Gastroesophageal sphincter (tissue), 4 donors: ENCODE measurements around the gene ARCN1. TPM values are rescaled to one million over a fixed set of nuclear protein-coding genes. Genes with fewer than 3 reads are reported as not detected.

ENCODE experiments used
- ATAC-seq: fragments of 150-250 bp; one replicate; pipeline ENCODE4 v1.9.1; 2016; ENCODE audit warnings: mild to moderate bottlenecking, moderate library complexity
- H3K27ac ChIP-seq, 4 donors: fragments of 200-600 bp; sonication (generic) in 3 of 4; 1 replicate in 3 of 4; 2 replicates in 1 of 4; pipeline ENCODE4 v1.5.1; 2016 to 2019
- H3K27me3 ChIP-seq: fragments of 200-600 bp; sonication (generic); one replicate; pipeline ENCODE4 v1.5.1; 2019
- H3K36me3 ChIP-seq, 2 donors: fragments of 200-600 bp; sonication (generic); one replicate each; pipeline ENCODE4 v1.5.1; 2019; ENCODE audit warnings: control low read depth in 1 of 2
- H3K4me1 ChIP-seq, 3 donors: fragments of 200-600 bp; sonication (generic); 1 replicate in 2 of 3; 2 replicates in 1 of 3; pipeline ENCODE4 v1.5.1; 2016 to 2019; ENCODE audit warnings: control low read depth in 2 of 3
- H3K4me3 ChIP-seq, 2 donors: fragments of 200-600 bp; sonication (generic); one replicate each; pipeline ENCODE4 v1.5.1; 2019; ENCODE audit warnings: mild to moderate bottlenecking in 1 of 2, moderate library complexity in 1 of 2
- H3K9me3 ChIP-seq, 3 donors: fragments of 200-600 bp; sonication (generic); one replicate each; pipeline ENCODE4 v1.5.1; 2017 to 2019; ENCODE audit warnings: control low read depth in 2 of 3
- EP300 ChIP-seq: sonication (generic); formaldehyde crosslinking; IDR thresholded peaks from one replicate; pipeline ENCODE4 v1.6.1; 2017; ENCODE audit warnings: antibody characterized with exemption, mild to moderate bottlenecking
- POLR2A ChIP-seq, 2 donors: fragments of 450-650 bp; IDR thresholded peaks; one replicate each; pipeline ENCODE4 v1.6.1; 2017; ENCODE audit warnings: antibody characterized with exemption in 2 of 2, mild to moderate bottlenecking in 2 of 2, moderate library complexity in 1 of 2
- POLR2AphosphoS5 ChIP-seq: sonication (generic); formaldehyde crosslinking; IDR thresholded peaks from one replicate; pipeline ENCODE4 v1.6.1; 2017; ENCODE audit warnings: antibody characterized with exemption
- WGBS, 2 donors: methylation state at CpG; one replicate each; pipeline ENCODE4 v1.1.5; 2018; ENCODE audit warnings: low coverage in 1 of 2; 5-methylcytosine and 5-hydroxymethylcytosine counted together
- total RNA-seq, 4 donors: library from RNA; depleted of rRNA; stranded (reverse); fragments of >200 nt; gene quantifications; one replicate each; pipeline ENCODE4 v1.1.0, GENCODE V29; 2016
- TF ChIP-seq, protein P1 (sequence below), 4 experiments: fragments of 200-600 bp in 2 of 4; fragments of 450-650 bp in 2 of 4; sonication (generic) in 1 of 4; IDR thresholded peaks; one replicate each; pipeline ENCODE4 v1.5.1; 2017 to 2019; ENCODE audit warnings: antibody characterized with exemption in 4 of 4, mild to moderate bottlenecking in 2 of 4, moderate library complexity in 2 of 4

Gene ARCN1
- 100 to 1,000 TPM in 3 of 4 donors, 10 to 100 TPM in 1; 84.9 to 141 (median 128) TPM for total RNA-seq

DNA sequence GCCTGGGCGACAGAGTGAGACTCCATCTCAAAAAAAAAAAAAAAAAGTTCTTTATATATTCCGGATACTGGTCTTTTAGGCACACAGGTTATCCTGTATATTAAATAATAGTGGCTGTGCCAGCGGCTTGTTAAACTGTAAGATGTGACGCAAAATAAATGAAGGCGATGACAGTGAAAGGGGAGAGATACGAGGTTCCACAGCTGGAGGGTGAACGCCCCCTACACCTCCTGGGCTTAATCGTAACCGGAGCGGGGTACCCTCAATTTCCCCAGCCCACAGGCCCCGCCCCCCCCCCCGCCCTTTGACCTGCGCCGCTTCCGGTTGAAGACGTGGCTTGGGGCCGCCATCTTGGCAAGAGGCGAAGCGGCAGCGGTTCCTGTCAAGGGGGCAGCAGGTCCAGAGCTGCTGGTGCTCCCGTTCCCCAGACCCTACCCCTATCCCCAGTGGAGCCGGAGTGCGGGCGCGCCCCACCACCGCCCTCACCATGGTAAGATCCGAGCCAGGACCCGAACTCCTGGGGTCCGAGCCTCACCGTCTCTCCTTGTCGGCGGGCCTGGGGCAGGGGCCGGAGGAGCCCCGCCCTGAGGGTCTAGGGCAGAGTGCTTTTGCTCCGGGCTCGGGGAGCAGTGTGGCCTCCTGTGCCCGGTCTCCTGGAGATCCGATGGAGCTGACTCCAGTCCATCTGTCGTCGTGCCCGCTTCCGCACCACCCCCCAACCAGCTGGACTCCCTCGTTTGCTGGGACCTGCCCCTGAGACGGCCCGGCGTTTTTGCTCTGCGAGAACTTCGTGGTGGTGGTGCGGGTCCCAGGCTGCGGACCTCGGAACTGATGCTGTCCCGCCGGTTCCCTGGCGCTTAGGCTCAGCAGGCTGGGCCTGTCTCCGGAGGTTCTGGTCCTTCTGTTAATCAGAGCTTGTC is at the start of gene ARCN1:
TSS of gene ARCN1 (plus strand) at position 349 of the 920 bp plus-strand sequence. CDS start at position 488, 139 bp downstream.
- Histone ChIP-seq H3K9me3 (no peaks in the 10 kb centered on the region), H3K36me3 (no peaks in the 10 kb centered on the region), H3K27me3 (no peaks in the 10 kb centered on the region), H3K4me3 (peak within 1 kb of the TSS; percentile 85 to 98), H3K4me1 (peaks cover 0 to 52% (median 26%) of the 10 kb centered on the region in 3 donors), H3K27ac (peak within 1 kb of the TSS; percentile 97 to 99 (median 98))
- WGBS, 2 donors: 0% methylated on average over 4 to 12 of the region's 55 CpGs
- peak; percentile 72 for TF ChIP-seq POLR2AphosphoS5
- TF ChIP-seq POLR2A (IDR thresholded peaks at IDR 0.05): peak in 1 of 2 donors; percentile 39
- TF ChIP-seq, protein P1, sequence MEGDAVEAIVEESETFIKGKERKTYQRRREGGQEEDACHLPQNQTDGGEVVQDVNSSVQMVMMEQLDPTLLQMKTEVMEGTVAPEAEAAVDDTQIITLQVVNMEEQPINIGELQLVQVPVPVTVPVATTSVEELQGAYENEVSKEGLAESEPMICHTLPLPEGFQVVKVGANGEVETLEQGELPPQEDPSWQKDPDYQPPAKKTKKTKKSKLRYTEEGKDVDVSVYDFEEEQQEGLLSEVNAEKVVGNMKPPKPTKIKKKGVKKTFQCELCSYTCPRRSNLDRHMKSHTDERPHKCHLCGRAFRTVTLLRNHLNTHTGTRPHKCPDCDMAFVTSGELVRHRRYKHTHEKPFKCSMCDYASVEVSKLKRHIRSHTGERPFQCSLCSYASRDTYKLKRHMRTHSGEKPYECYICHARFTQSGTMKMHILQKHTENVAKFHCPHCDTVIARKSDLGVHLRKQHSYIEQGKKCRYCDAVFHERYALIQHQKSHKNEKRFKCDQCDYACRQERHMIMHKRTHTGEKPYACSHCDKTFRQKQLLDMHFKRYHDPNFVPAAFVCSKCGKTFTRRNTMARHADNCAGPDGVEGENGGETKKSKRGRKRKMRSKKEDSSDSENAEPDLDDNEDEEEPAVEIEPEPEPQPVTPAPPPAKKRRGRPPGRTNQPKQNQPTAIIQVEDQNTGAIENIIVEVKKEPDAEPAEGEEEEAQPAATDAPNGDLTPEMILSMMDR (IDR thresholded peaks at IDR 0.05): no peak
- no peak for TF ChIP-seq EP300
- ATAC-seq: peak; percentile 86

DNA sequence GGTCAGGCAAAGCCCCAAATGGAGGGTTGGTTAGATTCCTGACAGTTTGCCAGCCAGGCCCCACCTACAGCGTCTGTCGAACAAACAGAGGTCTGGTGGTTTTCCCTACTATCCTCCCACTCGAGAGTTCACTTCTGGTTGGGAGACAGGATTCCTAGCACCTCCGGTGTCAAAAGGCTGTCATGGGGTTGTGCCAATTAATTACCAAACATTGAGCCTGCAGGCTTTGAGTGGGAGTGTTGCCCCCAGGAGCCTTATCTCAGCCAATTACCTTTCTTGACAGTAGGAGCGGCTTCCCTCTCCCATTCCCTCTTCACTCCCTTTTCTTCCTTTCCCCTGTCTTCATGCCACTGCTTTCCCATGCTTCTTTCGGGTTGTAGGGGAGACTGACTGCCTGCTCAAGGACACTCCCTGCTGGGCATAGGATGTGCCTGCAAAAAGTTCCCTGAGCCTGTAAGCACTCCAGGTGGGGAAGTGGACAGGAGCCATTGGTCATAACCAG is 49.6 kb upstream of the ARCN1 start:
- 36 to 44% methylated on average over 5 to 6 of the region's 6 CpGs for WGBS, 2 donors

DNA sequence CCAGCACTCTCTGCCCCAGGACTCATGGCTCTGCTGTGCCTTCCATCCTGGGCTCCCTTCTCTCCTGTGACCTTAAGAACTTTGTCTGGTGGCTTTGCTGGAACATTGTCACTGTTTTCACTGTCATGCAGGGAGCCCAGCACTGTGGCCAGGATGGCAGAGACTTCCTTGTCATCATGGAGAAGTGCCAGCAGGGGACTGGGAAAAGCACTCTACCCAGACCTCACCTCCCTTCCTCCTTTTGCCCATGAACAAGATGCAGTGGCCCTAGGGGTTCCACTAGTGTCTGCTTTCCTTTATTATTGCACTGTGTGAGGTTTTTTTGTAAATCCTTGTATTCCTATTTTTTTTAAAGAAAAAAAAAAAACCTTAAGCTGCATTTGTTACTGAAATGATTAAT is 47.9 kb upstream of the ARCN1 start:
- Histone ChIP-seq H3K9me3 (no peaks in the 10 kb centered on the region), H3K36me3 (peaks cover 0 to 61% of the 10 kb centered on the region in 2 donors), H3K4me1 (peaks cover 0 to 19% (median 0%) of the 10 kb centered on the region in 3 donors), H3K4me3 (no peak overlapping the region), H3K27ac (no peak overlapping the region), H3K27me3 (no peaks in the 10 kb centered on the region)
- TF ChIP-seq, protein P1 (IDR thresholded peaks at IDR 0.05): no peak
- TF ChIP-seq POLR2AphosphoS5: no peak
- TF ChIP-seq EP300: no peak
- TF ChIP-seq POLR2A (IDR thresholded peaks at IDR 0.05): no peak
- no peak for ATAC-seq

More for the DNA sequence above, 49.6 kb upstream of the ARCN1 start:
- no peak for TF ChIP-seq POLR2A (IDR thresholded peaks at IDR 0.05)
- TF ChIP-seq, protein P1 (IDR thresholded peaks at IDR 0.05): peak in 1 of 4 experiments; percentile 30
- H3K36me3 ChIP-seq: peaks cover 0 to 77% of the 10 kb centered on the region in 2 donors
- no peaks in the 10 kb centered on the region for H3K27me3 ChIP-seq
- peak overlapping the region in 2 of 4 donors; percentile 31 to 53 for H3K27ac ChIP-seq
- H3K9me3 ChIP-seq: no peaks in the 10 kb centered on the region
- peaks cover 0 to 9% (median 0%) of the 10 kb centered on the region in 3 donors for H3K4me1 ChIP-seq
- no peak for ATAC-seq
- H3K4me3 ChIP-seq: no peak overlapping the region

DNA sequence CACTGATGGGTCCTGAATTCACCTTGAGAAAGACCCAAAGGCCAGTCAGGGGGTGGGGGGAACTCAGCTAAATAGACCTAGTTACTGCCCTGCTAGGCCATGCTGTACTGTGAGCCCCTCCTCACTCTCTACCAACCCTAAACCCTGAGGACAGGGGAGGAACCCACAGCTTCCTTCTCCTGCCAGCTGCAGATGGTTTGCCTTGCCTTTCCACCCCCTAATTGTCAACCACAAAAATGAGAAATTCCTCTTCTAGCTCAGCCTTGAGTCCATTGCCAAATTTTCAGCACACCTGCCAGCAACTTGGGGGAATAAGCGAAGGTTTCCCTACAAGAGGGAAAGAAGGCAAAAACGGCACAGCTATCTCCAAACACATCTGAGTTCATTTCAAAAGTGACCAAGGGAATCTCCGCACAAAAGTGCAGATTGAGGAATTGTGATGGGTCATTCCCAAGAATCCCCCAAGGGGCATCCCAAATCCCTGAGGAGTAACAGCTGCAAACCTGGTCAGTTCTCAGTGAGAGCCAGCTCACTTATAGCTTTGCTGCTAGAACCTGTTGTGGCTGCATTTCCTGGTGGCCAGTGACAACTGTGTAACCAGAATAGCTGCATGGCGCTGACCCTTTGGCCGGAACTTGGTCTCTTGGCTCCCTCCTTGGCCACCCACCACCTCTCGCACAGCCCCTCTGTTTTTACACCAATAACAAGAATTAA is 47.3 kb upstream of the ARCN1 start:
- H3K36me3 ChIP-seq: peaks cover 0 to 55% of the 10 kb centered on the region in 2 donors
- 73 to 83% methylated on average over 3 of the region's 6 CpGs for WGBS, 2 donors
- TF ChIP-seq POLR2A (IDR thresholded peaks at IDR 0.05) (no peak), POLR2AphosphoS5 (no peak), EP300 (no peak)
- TF ChIP-seq, protein P1 (IDR thresholded peaks at IDR 0.05): no peak
- H3K4me1 ChIP-seq: peaks cover 0 to 25% (median 5%) of the 10 kb centered on the region in 3 donors
- no peak for ATAC-seq
- H3K27ac ChIP-seq: no peak overlapping the region
- no peak overlapping the region for H3K4me3 ChIP-seq
- H3K27me3 ChIP-seq: no peaks in the 10 kb centered on the region
- no peaks in the 10 kb centered on the region for H3K9me3 ChIP-seq
